Osteocyte (in vitro differentiated cells): ENCODE results near the gene TLE7. TPM values are rescaled to one million over a fixed set of nuclear protein-coding genes. Genes with fewer than 3 reads are reported as not detected.

ENCODE experiments used
- DNase-seq: peaks from one replicate; pipeline ENCODE4 v3.0.0; 2021; ENCODE audit warnings: mixed read lengths; ENCODE audit not compliant: unreplicated experiment; ENCODE audit errors: extremely low spot score
- H3K27ac Mint-ChIP-seq: one replicate; pipeline ENCODE4 v1.8.0; 2021; ENCODE audit warnings: mild to moderate bottlenecking, mixed read lengths; ENCODE audit not compliant: unreplicated experiment
- H3K27me3 Mint-ChIP-seq: one replicate; pipeline ENCODE4 v1.8.0; 2021; ENCODE audit warnings: mixed read lengths; ENCODE audit not compliant: unreplicated experiment
- H3K36me3 Mint-ChIP-seq: one replicate; pipeline ENCODE4 v1.8.0; 2021; ENCODE audit warnings: mixed read lengths; ENCODE audit not compliant: unreplicated experiment
- H3K4me1 Mint-ChIP-seq: one replicate; pipeline ENCODE4 v1.8.0; 2021; ENCODE audit warnings: mixed read lengths; ENCODE audit not compliant: unreplicated experiment
- H3K4me3 Mint-ChIP-seq: one replicate; pipeline ENCODE4 v1.8.0; 2021; ENCODE audit warnings: mild to moderate bottlenecking, moderate library complexity, mixed read lengths; ENCODE audit not compliant: unreplicated experiment
- H3K9me3 Mint-ChIP-seq: one replicate; pipeline ENCODE4 v1.8.0; 2021; ENCODE audit warnings: mixed read lengths; ENCODE audit not compliant: unreplicated experiment
- total RNA-seq: library from RNA; stranded (reverse); gene quantifications from 2 replicates; pipeline ENCODE4 v1.2.1, GENCODE V29; 2021
- TF ChIP-seq, protein P1 (sequence below): fragments of 200-600 bp; sonication (generic); IDR thresholded peaks from 2 replicates; pipeline ENCODE4 v1.5.0; 2021; ENCODE audit warnings: antibody characterized with exemption, mild to moderate bottlenecking, moderate library complexity

TLE7 gene
- total RNA-seq, 1 donor from 2014 or later = not detected

- no peak overlapping the region for H3K4me3 Mint-ChIP-seq
- H3K27ac Mint-ChIP-seq = no peak overlapping the region
- H3K4me1 Mint-ChIP-seq = no peaks in the 10 kb centered on the region
- no peaks in the 10 kb centered on the region for H3K9me3 Mint-ChIP-seq
- TF ChIP-seq, protein P1, sequence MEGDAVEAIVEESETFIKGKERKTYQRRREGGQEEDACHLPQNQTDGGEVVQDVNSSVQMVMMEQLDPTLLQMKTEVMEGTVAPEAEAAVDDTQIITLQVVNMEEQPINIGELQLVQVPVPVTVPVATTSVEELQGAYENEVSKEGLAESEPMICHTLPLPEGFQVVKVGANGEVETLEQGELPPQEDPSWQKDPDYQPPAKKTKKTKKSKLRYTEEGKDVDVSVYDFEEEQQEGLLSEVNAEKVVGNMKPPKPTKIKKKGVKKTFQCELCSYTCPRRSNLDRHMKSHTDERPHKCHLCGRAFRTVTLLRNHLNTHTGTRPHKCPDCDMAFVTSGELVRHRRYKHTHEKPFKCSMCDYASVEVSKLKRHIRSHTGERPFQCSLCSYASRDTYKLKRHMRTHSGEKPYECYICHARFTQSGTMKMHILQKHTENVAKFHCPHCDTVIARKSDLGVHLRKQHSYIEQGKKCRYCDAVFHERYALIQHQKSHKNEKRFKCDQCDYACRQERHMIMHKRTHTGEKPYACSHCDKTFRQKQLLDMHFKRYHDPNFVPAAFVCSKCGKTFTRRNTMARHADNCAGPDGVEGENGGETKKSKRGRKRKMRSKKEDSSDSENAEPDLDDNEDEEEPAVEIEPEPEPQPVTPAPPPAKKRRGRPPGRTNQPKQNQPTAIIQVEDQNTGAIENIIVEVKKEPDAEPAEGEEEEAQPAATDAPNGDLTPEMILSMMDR = no peak
- no peak for DNase-seq
- no peaks in the 10 kb centered on the region for H3K36me3 Mint-ChIP-seq
- H3K27me3 Mint-ChIP-seq = peaks cover 3% of the 10 kb centered on the region
Observed at GRCh38 chr16:71384073-71384724, 57.7 kb downstream of the TLE7 start.

GRCh38 chr16:71383054-71383773 is 58.6 kb downstream of the TLE7 start:
- H3K27me3 Mint-ChIP-seq = peaks cover 3% of the 10 kb centered on the region
- no peaks in the 10 kb centered on the region for H3K4me1 Mint-ChIP-seq
- no peaks in the 10 kb centered on the region for H3K36me3 Mint-ChIP-seq
- H3K9me3 Mint-ChIP-seq = no peaks in the 10 kb centered on the region
- TF ChIP-seq, protein P1 = no peak
- DNase-seq = no peak
- no peak overlapping the region for H3K4me3 Mint-ChIP-seq
- no peak overlapping the region for H3K27ac Mint-ChIP-seq

GRCh38 chr16:71380831-71381230 is 61.0 kb downstream of the TLE7 start:
- no peaks in the 10 kb centered on the region for H3K36me3 Mint-ChIP-seq
- DNase-seq = no peak
- no peaks in the 10 kb centered on the region for H3K4me1 Mint-ChIP-seq
- no peak overlapping the region for H3K4me3 Mint-ChIP-seq
- TF ChIP-seq, protein P1 = no peak
- H3K9me3 Mint-ChIP-seq = no peaks in the 10 kb centered on the region
- no peaks in the 10 kb centered on the region for H3K27me3 Mint-ChIP-seq
- H3K27ac Mint-ChIP-seq = no peak overlapping the region

Other genes starting within 250 kb of the TLE7 start
- not detected in 2 replicates for gene HYDIN, start 211.3 kb downstream of the TLE7 start, total RNA-seq
- gene CMTR2, start 152.7 kb downstream of the TLE7 start, total RNA-seq = 19.1 and 22.8 TPM in 2 replicates
- not detected in 2 replicates for gene CALB2, start 83.3 kb downstream of the TLE7 start, total RNA-seq
- 7.6 and 10.5 TPM in 2 replicates for gene ZNF23, start 20.2 kb upstream of the TLE7 start, total RNA-seq
- 5.8 and 6.5 TPM in 2 replicates for gene ZNF19, start 47.3 kb upstream of the TLE7 start, total RNA-seq
- not detected in 2 replicates for gene CHST4, start 84.4 kb upstream of the TLE7 start, total RNA-seq
- gene TAT, start 135.0 kb upstream of the TLE7 start, total RNA-seq = not detected in 2 replicates
- gene MARVELD3, start 184.1 kb upstream of the TLE7 start, total RNA-seq = 0.24 TPM in 1 of 2 replicates, not detected in the other